DMS53 treated with DMSO at 0.1 percent for 48 hours (cell line): ENCODE results near the gene STMN3.
A peak's percentile ranks its signal among the peaks of the same experiment; 100 is the strongest.
"Not testable (repeated sequence)": the region's sequence is repeated elsewhere in the genome, so short reads cannot be mapped to it uniquely, and the experiment has no call there.

Experiments used
- DNase-seq: peaks from one replicate; lab custom pipeline; 2025; ENCODE audit not compliant: unreplicated experiment; lab: John Stamatoyannopoulos, UW

Gene STMN3

DNA sequence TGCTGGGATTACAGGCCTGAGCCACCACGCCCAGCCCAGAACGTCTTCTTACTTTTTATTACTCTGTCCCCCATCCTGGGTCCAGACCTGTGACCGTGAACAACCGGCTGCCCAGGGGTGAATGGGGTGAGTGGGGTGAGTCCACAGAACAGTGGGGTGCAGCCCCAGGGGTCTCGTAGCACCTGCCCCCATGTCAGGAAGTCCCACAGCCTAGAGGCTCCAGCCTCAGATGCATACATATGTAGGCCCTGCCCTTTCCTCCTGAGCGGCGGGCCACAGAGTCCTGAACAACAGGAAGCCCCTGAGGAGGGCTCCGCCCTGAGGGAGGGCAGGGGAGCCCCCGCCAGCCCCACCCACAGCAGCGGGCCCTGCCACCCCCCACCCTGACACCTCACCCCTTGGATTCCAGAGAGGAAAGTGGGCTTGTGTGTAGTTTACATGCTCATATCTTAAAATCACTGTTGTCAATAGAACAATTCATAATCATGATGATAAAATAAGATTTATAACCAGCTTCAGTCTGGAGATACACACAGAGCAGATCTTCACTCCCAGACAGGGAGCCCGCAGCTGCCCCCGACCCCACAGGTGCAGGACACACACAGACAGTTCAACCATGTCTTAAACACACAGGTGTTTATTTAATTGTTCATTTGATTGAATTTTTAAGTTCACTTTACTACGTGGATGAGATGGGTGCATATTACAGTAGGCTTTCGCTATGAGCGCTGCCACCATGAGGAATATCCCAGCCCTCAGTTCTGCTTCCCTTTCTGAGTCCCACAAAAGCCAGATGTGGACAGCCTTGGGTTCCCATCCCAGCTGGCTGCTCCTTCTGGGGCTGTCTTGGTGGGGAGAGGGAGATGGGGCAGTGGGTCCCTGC, 13.9 kb downstream of the STMN3 start:
- DNase-seq: no peak

DNA sequence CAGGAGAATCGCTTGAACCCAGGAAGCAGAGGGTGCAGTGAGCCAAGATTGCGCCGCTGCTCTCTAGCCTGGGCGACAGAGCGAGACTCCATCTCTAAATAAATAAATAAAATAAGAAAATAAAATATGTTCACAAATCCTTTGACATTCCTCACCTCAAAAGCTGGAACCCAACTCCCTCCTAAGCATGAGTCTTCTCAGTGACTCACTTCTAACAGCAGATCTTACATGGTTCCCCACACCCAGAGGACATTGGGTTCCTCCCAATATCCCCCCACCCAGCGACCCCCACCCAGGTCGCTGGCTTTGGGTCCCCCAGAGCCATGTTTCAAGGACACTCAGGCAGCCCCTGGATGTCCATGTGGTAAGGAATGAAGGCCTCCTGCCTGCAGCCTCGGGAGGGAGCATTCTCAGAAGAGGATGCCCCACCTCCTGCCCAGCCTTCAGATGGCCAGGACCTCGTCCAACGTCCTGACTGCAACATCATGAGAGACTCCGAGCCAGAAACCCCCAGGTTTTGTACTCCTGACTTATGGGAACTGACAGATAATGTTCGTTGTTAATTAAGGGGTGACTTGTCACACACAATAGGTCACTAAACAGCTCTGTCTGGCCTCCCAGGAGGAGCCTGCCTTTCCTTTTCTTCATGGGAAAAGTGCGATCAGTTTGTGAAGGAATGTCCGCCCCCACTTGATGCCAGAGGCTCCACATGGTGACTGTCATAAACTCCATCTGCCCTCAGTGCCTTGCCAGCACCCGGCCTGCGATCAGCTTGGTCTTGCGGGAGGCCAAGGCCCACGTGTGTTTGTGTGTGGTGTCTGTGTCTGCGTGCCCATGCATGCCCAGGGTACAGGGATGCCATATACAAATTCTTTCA, 16.2 kb downstream of the STMN3 start:
- no peak for DNase-seq

DNA sequence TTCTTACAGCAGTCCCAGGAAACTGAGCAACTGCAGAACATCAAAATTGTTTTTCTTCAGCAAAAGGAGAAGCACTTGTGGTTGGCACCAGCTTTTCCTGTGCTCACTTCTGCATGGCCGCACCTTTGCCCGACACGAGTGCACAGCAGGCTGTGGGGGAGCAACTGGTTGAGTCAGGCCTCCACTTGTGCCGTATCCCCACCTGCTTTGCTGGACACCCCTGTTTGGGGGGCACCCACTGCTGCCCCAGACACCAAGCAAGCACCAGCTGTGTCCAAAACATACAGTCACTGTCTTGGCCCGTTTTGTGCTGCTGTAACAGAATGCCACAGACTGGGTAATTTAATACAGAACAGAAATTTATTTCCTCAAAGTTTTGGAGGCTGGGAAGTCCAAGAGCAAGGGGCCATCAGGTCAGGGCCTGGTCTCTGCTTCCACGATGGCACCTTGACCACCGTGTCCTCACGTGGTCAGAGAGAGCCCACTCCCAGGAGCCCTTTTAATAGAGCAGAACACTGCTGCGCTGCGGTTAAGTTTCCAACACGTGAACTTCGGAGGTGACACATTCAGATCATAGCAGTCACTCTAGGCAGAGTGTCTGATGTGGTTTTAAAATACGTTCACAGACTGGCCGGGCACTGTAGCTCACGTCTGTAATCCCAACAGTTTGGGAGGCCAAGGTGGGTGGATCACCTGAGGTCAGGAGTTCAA, 17.6 kb downstream of the STMN3 start:
- no peak for DNase-seq

DNA sequence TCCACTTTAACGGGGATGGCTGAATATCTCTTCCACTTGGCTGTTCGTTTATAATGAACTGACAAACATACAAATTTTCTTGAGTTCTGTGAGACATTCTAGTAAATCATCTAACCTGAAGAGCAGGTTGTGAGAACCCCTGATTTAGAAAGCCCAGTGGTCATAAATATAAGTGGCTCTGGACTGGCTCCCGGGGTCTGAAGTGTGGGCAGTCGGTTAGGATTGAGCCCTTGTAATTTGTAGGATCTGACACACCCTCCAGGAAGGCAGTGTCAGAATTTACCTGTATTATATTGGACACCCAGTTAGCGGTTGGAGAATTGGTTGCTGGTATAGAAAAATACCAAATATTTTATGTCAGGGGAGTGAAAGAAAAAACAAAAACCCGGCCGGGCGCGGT, 19.5 kb downstream of the STMN3 start:
- DNase-seq: no peak

DNA sequence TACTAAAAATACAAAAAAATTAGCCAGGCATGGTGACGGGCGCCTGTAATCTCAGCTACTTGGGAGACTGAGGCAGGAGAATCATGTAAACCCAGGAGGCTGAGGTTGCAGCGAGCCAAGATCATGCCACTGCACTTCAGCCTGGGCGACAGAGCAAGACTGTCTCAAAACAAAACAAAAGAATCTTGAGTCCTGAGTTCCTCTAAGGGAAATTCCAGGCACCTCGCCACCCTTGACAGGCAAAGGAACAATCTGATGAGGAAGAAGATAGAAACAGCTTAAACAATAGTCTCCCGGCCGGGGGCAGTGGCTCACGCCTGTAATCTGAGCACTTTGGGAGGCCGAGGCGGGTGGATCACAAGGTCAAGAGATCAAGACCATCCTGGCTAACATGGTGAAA, 21.8 kb downstream of the STMN3 start:
- not testable (repeated sequence) for DNase-seq

DNA sequence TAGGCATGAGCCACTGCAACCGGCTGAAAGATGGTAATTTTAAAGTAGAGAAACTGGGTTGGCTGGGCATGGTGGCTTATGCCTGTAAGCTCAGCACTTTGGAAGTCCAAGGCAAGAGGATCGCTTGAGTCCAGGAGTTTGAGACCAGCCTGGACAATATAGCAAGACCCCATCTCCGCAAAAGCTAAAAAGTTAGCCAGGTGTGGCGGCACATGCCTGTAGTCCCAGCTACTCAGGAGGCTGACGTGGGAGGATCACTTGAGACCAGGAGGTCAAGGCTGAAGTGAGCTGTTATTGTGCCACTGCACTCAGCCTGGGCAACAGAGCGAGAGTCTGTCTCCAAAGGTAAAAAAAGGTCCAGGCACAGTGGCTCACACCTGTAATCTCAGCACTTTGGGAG, 22.3 kb downstream of the STMN3 start:
- DNase-seq: not testable (repeated sequence)

DNA sequence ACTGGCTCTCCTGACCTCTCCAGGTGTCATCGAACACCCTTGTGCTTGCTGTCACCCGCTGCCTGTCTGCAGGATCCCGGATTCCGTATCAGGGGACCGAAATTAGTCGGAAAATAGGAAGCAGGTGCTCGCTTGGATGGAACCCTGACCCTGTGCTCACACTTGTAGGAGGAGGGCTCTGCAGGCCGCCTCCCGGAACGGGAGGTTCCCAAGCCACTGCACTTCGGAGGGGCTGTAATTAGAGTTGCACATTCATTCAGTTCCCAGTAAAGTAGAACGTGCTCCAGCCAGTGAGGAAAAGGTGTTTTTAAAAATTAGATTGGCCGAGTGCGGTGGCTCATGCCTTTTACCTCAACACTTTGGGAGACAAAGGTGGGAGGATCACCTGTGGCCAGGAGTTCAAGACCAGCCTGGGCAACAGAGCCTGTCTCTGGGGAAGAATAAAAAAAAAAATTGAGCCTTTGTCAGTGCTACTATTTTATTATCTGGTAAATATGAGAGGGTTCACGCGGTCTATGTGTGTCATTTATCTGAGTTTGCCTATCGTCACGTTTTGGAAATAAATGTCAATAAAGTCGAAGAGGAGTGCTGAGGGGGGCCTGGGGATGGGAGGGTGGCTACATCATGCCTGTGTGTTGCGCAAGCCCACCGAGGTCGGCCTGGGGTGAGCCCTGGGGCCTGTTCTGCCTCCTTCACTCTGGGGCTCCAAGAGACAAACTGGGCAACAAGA, 24.8 kb downstream of the STMN3 start:
- peak; percentile 55 for DNase-seq

DNA sequence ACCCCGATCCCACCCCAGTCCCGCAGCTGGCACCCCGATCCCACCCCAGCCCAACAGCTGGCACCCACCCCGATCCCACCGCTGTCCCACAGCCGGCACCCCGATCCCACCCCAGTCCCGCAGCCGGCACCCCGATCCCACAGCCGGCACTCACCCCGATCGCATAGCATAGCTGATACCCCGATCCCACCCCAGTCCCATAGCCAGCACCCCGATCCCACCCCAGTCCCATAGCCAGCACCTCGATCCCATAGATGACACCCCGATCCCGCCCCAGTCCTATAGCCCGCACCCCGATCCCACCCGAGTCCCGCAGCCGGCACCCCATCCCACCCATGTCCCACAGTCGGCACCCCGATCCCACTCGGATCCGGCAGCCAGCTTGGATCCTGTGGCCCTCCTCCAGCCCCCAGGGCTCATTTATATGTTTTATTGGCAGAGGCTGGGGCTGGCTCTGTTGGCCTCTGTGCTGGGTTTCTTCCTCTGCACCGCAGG, 25.4 kb downstream of the STMN3 start:
- no peak for DNase-seq

DNA sequence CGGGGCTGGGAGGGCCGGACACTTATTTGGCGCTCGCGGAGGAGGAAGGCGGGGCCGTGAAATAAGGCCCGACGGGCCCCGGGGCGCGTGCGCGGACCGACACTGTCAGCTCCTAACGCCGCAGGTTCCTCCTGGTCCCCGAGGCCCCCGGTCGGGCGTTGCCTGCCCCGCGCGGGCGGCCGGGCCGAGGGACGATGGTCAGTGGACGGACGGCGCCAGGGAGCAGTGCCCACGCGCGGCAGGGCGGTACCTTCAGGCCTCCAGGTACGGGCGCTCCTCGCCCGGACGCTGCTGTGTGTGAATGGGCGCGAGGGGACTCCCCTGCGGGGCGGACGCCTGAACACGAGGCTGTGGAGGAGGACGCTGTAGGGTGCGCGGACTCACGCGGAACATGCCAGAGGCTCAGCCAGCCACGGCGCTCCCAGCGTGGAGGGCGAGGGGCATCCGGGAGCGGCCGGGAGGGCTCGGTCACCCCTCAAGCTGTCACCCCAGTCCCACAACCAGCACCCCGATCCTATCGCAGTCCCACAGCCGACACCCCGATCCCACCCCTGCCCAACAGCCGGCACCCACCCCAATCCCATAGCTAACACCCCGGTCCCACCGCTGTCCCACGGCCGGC, 26.0 kb downstream of the STMN3 start:
- peak; percentile 70 for DNase-seq

DNA sequence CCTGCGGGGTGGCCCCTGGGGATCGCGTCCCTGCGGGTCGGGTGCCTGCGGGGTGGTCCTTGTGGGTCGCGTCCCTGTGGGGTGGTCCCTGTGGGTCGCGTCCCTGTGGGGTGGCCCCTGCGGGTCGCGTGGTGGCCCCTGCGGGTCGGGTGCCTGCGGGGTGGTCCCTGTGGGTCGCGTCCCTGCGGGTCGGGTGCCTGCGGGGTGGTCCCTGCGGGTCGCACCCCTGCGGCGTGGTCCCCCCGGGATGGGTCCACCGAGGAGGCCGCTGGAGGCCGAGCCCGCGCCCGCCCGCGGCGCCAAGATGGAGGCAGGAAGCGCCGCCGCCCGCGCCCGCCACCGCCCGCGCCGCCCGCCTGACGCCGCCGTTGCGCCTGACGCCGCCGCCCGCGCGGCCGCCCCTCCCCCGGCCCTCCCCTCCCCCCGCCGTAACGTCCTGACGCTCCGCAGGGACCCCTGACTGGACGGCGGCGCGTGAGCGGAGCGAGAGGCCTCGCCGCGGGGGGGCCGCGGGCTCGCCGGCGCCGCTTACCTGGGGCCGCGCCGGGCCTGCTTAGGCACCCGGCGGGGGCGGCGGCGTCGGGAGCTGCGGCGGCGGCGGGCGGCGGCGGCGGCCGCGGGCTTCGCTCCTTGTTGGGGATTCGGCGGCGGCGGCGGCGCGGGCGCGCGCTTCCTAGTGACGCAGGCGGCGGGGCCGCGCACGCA, 26.6 kb downstream of the STMN3 start, which contains the start of gene GMEB2:
Gene GMEB2 (minus strand): TSS at position 678 of the 705 bp plus-strand sequence. CDS start 7,704 bp downstream, outside the sequence.
- DNase-seq: peak; percentile 62

DNA sequence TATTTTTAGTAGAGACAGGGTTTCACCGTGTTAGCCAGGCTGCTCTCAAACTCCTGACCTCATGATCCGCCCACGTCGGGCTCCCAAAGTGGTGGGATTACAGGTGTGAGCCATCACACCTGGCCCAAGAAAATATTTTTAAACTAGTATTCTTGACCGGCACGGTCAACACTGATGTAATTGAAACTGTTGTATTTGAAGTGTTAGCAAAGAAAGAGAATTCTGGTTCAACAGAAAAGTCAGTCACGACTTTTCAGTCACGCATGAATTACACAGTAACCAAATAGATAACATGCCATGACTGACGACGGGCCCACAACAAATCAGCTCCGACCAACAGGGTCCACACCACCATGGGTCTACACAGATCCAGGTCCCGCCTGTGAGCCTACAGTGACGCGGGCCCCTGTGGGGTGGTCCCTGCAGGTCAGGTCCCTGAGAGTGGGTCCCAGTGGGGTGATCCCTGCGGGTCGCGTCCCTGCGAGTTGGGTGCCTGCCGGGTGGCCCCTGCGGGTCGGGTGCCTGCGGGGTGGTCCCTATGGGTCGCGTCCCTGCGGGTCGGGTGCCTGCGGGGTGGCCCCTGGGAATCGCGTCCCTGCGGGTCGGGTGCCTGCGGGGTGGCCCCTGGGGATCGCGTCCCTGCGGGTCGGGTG, 27.3 kb downstream of the STMN3 start:
- no peak for DNase-seq

DNA sequence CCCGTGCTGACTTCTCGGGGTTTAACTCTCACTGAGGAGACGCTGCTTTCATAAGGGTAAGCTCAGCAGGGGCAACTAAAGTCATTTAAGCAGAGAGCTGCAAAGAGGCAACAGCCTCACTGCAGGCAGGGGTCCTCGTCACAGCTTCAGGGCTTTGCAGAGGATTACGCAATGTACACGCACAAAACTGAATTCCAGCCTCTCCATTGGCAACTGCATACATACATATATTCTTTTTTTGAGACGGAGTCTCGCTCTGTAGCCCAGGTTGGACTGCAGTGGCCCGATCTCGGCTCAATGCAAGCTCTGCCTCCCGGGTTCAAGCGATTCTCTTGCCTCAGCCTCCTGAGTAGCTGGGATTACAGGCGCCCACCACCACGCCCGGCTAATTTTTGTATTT, 28.7 kb downstream of the STMN3 start:
- DNase-seq: no peak

DNA sequence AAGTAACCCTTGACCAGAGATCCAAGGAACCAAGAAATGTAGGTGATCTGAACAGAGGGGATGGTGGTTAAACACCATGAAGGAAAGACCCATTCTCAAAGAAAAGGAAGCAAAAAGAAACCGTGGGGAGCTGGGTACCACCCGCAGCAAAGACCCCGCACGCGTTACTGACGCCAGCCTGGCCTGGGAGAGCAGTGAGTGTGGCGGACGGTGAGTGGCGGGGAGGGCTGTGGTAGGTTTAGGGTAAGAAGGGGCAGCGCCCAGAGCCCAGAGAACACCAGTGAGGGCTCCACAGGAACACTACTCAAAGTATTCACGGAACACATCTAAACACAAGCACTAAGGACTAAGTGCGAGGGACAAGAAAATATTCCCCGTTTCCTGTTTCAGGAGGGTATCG, 30.5 kb downstream of the STMN3 start:
- no peak for DNase-seq

DNA sequence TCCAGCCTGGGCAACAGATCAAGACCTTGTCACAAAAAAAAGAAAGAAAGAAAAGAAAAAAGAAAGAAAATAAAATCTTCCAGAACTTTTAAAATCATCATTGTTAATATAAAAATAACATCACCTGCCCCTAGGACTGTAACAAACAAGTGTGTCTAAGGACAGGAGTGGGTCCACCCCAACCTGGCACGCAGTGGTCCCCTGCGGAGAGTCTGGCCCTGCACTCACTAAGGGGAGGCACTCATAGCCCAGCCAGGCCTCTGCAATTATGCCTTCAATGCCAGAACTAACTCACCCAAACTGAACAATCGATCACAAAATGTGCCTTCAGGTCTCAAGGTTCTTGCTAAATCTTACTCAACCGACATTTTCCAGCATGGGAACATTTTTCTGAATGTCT, 31.1 kb downstream of the STMN3 start:
- no peak for DNase-seq

DNA sequence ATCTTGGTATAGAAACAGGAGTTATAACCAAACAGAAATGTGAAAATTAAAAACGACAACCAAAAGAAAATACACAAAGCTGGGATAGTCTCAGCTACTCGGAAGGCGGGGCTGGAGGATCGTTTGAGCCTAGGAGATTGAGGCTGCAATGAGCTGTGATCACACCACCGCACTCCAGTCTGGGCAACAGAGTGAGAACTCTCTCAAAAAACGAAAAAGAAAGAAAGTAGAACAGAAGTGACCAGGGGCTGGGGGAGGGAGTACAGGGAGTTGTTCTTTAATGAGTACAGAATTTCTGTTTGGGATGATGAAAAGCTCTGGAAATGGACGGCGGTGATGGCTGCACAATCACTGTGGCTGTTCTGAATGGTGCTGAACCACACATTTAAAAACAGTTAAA, 32.2 kb downstream of the STMN3 start:
- no peak for DNase-seq

DNA sequence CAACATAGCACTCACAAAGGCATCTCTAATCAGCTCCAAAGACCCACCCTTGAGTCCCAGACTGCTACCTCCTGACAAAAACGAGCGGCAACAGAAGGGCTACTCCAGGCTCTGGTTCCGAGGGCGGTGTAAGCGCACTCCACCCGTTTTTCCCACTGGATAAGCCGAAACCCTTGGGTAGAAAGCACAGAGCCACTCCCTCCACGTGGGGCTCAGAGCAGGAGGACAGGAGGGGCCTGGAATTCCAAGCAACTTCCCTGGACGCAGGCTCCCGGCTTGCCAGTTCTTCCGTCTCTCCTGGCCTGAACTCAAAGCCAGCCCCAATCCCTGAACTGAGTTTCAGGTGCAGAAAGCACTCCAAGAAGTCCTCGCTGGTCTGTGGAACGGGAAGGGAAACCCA, 33.7 kb downstream of the STMN3 start:
- DNase-seq: no peak

DNA sequence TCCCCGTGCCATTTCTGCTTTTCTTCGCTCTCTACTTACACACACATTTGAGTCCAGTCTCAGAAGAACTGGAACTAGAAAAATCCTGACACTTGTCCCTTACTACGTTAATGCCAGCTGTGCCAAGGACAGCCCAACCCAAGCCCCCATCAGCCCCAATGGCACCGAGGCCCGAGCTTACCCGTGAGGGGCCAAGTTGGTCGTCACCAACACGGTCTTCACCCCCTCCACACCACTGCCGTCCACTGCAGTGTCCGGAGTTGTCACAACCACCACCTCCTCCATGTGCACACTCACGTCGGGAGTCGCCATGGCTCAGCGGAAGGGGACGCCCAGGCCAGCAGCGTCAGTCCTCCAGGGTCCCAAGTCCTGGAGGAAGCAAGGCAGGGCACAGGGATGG, 34.1 kb downstream of the STMN3 start:
- no peak for DNase-seq

DNA sequence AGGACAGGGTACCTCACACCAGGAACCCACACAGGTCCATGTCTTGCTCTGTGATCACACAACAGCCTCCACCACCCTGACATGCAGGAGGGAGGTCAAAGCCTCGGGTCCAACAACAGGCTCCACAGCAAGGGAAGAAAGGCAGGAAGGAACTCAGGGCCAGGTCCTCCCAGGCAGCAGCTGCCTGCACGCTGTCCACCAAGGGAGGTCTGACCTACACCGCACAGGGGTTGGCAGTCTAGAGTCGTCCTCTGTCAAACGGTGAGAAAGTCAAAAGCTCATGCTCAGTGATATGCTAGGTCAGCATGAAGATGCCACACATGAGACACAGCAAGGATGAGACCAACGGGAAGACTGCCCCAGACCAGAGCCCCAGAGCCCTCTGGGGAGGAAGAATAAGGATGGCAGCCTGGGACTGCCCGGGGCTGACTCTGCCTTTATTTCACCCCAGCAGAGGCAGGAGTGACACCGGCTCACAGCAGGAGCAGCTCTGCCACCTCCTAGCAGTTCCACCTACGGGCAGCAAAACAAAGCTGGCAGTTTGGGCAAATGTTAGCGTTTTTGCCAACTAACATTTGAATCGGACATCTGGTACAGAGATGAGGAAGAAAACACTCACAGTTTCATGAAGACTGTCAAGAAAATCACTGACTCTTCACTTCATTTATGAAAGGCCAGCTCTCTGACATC, 34.8 kb downstream of the STMN3 start:
- no peak for DNase-seq
